GM21786 (cell line): Measurements from ENCODE around the gene ZFP36.
A peak's percentile ranks its signal among the peaks of the same experiment; 100 is the strongest.

Experiments used
- ATAC-seq: cut with Tn5 transposase; IDR thresholded peaks from one replicate; pipeline ENCODE4 v1.9.1; 2021; ENCODE audit not compliant: unreplicated experiment

ZFP36 gene

DNA sequence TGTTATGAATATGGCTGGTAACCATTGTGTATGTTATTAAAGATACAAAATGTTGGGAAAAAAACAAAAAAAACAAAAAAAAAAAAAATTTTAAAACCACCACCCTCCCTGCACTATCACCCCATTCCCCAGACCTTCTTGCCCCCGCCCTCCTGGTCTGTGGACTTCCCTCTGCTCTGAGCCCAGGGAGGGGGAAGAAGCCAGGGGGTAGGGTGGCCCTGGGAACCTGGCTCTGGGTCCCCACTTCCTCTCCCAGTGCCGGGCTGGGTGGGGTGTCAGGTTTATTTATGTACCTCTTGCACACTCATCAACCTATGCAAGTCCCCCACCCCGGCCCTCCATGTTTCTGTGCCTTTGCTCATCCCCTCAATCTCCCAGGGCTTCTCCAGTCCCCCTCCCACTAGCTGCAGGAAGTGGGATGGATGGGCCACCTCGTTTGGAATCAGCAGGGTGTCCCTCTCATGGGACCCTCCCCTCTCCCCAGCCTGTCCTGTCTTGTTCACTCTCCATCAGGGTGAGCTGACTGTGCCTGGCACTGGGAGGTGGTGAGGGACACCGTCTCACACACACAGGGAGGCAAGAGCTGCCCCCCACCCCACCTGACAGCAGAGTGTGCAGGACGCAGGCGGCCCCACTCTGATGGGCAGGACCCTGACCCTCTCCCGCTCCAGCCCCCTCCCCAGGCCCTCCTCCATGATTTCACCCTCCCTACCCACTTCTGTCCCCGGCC lies 21.6 kb upstream of the ZFP36 start:
- no peak for ATAC-seq

DNA sequence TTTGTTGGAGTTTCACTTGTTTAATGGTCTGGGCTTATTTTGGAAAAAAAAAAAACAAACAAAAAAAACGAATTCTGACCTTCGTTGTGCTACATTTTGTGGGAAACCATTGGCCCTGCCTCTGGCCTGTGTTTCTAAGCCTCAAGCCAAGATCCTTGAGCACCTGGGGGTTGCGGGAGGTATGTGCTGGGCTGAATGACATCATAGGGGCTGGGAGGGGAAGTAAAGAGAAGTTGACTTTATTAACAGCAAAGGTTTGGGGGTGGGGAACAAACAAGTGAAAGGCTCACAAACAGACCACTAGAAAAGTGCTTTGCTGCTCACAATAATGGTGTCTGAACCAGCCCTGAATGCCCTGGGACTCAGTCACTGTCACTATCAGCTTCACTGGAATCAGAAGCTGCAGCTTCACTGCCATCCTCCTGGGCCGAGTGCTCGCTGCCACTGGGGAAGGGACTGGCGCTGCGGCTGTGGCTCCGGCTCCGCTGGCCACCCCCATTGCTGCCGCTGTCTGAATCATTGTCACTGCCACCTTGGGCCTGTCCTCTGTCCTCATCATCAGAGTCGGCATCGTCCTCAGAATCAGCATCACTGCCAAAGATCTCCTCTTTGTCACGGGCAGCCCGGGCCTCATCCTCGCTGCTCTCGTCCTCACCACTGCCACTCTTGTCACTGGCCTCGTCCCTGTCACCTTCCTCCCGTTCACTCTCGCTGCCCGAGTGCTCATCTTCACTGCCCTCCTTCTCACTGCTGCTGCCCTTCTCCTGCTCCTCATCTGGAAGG lies 20.8 kb upstream of the ZFP36 start:
- ATAC-seq: no peak

DNA sequence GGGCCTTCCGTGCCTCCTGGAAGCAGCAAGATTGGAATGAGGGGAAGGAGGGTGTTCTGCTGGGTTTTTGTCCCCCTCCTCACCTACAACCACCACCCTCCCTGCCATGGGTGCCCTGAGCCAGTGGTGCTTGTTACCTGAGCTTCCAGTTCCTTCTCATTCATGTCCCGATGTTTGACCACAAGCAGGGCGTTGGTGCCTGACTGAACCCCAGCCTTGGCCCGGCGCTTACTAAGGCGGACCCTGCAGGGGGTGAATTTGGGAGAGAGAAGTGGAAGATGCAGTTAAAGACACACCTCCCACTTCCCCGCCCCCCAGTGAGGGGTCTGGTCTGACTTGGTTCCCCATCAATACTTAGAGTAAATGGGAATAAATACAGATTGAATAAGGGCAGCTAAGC lies 20.1 kb upstream of the ZFP36 start:
- no peak for ATAC-seq

DNA sequence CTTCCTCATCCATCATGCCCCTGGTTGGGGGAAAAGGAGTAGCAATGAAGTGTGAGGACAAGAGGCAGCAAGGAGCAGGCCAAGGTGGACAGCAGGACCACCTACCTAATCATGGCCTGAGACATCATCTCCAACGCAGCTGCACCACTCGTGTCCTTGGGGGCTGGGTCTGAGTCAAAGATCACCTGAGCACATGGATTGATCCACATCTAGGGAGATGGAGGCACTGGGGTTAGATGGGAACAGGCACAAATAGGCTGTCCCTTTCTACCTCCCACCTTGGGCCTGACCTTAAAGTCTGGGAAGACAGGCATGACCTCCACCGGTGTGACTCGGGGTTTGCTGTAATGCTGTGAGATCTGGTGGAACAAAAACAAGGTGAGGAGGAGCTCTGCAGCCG lies 18.0 kb upstream of the ZFP36 start:
- ATAC-seq: no peak

DNA sequence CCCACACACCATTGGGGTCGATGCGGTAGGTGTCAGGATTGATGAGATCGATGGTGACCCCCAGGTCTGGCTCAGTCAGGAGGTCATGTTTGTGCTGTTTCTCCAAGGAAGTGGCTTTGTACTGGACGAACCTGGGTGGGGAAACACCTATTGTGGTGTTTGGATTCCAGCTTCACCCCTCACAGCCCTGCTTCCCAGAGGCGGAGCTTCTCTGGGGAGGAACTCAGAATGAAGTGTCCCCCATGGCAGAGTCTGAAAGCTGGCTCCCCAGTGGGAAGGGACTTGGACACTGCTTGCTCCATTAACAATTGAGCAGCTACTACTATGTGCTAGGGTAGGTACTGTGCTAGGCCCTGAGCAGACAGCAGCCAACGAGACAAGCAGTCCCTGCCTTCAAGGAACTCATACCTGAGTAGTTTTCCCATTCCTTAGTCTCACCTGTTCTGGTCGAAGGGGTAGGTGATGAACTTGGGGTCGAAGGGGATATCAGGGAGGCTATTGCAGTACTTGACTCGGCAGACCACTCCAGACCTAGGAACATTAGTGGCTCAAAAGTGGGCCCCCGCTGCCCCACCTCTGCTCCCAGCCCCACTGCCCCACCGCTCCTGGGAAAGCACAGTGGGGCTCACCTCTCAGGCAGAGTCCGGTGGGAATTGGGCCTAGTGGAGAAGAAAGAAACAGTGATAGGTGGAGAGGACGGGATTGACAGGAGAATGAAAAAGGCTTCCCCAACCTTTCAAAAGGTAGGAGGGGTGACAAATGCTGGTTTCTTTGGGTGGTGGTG lies 16.8 kb upstream of the ZFP36 start:
- no peak for ATAC-seq

DNA sequence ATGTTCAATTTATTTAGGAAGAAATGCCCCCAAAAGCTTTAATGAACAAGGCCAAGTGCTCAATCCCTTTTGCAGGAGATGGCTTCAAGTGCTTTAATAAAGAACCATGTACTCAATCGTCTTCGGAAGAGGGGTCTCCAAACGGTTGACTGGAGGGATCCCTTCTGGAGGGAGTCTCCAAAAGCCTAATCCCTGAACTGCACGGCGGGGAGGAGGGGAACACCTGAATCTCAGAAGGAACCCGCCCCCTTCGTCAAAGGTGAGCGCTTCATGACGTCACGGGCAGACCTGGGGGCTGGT lies 16.2 kb upstream of the ZFP36 start:
- ATAC-seq: no peak

DNA sequence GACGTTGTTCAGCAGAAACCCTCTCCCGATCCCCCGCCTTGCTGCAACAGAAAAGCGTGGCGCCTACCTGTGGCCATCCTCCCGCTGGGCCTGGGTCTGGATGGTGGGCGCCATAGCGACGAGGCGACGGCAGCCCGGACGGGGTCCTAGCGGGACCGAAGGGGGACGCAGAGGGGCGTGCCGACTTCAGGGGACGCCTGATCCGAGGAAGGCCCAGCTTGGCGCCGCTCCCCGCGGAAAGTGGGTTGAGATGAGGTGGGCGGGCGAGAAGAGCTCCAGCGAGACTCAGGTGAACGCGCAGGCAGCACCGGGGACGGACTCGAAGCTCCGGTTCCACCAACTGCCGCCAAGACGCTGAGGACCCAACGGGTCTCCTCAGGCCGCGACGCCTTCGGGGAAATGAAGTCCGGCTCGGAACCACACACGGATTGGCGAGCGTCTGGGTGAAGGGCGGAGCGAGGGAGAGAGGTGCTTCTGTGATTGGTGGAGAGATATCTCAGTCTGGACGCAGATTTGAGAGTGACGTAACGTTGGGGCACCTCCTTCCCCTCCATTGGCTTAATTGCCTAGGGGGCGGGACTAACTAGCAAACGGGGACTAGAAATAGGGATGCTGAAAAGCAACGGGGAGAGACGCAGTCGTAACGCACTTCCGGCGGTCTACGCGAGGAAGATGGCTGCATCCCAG lies 15.8 kb upstream of the ZFP36 start, which contains the start of the genes MED29 and PAF1:
MED29 (plus strand) TSS at position 628 of the 687 bp plus-strand sequence; CDS start at position 673, 45 bp downstream.
PAF1 (minus strand) TSS at position 356 of the 687 bp plus-strand sequence; CDS start at position 114, 242 bp downstream.
- ATAC-seq: peak; percentile 93

DNA sequence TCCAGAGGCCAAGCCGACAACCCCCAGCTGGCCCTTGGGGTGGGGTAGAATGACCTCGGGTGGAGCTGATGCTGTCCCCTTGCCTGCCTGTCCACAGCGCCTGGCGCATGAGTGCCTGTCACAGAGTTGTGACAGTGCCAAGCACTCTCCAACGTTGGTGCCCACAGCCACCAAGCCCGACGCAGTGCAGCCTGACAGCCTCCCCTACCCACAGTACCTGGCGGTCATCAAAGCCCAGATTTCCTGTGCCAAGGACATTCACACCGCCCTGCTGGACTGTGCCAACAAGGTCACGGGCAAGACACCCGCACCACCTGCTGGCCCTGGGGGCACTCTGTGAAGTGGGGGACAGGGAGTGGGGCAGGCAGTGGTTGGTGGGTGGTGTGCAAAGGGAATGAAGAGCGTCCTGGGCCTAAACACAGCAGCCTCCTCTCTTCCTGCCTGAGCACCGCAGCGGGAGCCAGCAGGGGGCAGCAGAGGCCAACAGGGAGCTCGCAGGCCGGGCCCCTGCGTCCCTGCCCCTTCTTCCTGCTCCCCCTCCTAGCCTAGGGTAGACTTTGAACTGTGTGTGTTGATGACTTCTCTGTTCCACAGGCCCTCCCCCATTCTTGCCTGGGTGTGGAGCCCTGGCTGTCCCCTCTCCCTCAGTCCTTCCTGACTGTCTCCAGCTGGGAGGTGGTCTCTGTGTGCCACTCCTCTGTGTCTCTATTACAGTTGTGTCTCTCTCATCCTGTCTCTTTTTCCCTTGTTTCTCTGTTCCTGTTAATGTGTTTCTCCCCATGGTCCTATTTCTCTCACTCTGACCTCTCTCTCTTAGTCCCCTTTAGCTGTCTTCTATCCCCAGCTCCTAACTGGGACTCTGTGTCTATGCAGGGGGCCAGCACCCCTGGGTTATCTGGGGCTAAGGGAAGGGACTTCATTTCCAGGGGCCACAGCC lies 9.0 kb upstream of the ZFP36 start:
- peak; percentile 29 for ATAC-seq

DNA sequence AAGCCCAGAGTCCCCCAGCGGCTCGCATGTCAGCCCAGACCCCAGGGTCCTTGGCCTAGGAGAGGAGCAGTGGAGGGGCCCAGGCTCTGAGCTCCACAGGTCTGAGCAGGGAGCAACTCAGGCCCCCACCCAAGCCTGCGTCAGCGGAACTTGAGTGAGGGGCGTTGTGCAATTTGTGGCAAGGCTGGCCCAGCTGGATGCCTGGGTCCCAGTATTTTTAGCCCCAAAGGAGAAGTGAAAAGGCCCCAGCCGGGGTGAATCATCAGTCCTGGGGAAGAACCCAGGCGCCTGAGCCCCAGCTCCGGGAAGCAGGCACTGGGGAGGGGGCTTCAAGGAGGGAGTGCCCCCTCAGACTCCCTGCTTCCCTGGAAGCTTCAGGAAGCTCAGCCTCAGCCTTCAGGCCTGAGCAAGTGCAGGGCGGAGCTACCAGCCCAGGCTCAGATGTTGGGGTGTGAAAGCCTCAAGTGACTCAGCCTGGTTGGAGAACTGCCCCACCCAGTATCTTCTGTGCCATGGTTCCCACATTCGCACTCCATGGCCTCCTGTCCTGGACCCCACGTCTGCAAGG lies 8.3 kb upstream of the ZFP36 start:
- no peak for ATAC-seq

DNA sequence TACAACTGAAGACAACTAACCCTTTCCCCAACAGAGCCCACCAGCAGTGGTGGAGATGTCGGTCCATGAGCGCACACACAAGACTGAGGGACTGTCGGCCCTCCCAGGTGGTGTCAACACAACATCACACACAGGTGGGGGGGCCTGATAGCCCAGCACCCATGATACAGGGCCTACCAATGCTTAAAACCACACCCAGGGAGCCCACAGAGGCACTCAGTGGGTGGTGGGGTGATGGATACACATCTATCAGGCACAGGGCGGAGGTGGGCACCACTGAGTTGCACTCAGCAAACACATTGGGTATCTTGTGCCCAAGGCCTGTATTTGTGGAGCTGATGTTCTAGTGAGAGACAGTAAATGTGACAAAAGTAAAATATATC lies 7.0 kb upstream of the ZFP36 start:
- no peak for ATAC-seq

DNA sequence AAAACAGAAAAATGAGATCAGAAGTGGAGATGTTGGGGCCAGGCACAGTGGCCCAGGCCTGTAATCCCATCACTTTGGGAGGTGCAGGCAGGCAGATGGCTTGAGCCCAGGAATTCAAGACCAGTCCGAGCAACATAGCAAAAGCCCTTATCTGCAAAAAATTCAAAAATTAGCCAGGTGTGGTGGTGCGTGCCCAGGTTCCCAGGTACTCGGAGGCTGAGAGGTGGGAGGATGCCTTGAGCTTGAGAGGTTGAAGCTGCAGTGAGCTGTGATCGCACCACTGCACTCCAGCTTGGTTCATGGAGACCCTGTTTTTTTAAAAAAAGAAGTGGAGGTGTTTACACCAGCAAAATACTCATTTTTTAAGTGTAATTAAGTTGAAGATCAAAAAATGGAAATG lies 6.6 kb upstream of the ZFP36 start:
- no peak for ATAC-seq

DNA sequence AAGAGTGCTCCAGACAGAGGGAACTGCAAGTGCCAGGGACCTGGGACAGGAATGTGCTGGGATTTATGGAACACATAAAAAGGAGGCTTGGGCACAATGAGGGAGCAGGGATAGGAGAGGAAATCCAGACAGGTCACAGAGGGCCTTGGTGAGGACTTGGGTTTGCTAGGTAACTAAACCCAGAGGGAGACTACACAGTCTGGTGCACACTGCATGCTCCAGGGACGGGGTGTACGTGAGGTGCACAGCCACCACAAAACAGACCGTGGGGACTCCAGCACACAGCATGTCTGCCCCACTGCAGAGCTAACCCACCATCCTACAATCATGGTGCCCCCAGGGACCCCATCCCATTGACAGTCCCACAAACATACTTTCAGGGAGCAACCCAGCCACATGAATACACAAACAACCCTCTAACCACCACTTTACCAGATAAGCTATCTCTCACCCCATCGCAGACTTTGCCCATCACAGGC lies 5.5 kb upstream of the ZFP36 start:
- ATAC-seq: no peak

DNA sequence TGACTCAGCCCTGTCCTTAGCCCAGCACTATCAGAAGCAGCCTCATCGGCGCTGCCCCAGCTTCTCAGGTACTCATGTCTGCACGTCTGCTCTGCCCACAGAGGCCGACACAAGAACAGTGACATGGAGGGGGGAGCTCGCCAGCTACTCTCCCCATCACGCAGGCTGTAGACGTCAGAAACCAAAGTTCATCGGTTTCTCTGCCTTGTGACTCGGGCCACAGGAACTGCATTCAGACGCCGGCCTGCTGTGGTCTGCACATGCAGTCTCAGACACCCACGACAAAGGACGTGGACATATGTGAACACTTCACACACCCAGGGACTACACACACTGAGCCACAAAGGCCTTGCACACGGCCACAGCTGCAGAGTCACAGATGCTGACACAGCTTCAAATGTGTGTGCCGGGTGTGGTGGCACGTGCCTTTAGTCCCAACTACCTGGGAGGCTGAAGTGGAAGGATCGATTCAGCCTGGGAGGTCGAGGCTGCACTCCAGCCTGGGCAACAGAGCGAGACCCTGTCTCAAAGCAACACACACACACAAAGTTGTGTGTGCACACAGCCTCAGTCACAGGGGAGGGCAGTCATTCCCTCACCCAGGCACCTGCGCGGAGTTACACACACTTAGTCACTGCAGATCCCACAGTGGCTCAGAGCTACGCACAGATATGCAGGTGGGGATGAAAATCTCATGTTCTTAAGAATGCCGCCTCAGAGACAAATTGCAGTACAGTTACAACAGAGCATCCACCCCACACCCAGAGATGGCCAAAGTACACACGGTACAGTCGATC lies 4.9 kb upstream of the ZFP36 start:
- no peak for ATAC-seq

DNA sequence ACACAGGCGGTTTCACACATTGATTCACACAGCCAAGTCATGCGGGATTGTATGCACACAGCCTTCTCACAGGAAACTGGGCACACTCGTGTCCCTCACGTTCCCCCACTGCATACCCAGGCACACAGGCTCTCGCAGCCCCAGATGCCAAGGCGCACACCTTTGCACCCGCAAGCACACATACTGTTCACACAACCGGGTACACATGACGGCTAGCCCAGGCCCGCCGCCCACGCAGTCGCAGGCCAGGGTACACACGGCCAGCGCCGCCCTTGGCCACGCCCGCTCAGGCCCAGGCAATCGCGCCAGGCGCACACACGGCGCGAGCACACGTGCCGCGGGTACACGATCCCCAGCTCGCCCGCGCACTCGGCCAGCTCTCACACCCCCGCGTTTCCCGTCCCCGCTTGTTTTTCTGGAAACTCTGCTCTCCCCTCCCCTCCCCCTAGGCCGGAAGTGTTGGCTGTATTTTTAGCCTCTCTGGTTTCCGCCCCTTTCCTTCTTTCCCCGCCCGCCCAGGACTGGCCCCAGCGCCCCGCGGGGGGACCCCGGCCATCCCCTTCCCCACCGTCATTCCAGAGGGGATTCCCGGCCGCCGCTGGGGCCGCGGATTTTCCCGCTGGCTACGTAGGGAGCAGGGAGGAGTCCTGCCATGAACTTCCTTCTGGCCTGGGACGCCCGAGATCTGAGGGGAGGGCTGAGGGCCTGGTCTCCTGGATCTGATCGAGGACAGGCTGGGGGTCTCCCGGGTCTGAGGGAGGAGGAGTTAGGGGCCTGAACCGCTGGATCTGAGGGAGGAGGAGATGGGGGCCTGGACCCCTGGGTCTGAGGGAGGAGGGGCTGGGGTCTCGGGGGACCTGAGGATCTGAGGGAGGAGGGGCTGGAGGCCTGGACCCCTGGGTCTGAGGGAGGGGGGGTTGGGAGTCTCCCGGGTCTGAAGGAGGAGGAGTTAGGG lies 4.0 kb upstream of the ZFP36 start:
- no peak for ATAC-seq

DNA sequence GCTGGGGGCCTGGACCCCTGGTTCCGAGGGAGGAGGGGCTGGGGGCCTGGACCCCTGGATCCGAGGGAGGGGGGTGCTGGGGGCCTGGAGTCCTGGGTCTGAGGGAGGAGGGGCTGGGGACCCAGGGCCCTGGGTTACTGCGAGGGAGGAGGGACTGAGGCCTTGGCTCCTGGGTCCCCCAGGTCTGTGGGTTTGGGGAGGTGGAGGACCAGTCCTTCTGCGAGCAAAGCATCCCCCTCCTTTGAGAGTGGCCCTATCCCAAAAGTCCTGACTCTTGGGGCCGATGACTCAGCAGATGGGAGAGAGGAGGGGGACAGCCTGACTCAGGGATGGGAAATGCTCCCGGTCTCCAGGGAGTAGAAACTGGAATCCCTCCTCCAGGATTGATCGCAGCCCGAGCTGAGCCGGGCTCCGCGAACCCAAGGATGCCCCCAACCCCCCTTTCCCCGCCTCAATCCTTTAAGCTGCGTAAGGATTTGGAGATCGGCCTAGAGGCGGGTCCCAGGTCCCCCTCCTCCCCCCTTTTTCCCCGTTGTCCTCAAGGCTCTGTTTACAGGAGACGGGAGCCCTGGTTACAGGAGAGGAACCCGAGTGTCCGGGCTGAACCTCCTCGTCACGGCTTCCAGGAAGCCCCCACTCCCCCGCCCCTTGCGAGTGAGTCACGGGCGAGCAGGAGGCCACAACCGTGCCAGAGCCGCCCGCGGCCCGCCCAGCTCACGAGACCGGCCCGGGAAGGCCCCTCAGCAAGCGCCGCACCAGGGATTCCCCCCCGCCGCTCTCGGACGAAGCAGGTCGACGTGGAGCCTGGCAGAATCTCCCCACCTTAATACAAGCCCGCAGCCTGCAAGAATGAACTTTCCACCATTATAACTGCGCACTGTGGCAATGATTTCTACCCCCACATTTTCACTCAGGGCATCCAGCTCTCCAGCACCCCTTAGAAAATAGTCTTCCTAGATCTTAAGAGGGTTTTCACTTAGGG lies 3.0 kb upstream of the ZFP36 start:
- ATAC-seq: peak; percentile 22

DNA sequence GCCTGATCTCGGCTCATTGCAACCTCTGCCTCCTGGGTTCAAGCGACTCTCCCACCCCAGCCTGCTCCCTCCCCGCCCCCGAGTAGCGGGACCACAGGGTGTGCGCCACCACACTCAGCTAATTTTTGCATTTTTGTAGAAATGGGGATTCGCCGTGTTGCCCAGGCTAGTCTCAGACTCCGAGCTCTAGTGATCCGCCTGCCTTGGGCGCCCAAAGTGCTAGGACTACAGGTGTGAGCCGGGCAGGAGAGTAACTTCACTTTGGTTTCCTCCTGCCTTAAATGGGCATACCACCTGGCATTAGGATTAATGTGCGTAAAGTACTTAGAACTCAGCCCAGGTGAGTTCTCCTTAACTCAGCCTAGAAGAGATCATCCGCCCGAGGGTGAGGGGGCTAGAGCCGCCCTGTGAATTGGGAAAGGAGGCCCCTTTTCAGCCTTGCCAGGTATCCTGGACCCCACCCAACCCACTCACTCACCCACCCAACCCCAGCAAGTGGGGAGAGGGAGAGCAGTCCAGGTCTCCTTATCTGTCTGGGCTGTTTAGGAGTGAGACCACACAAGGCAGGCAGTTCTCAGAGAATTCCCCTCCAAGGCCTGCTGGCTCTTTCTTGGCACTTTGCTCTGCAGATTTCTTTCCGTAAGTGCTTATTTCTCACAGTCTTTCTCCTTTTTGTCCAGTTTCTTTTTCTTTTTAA lies 1.2 kb upstream of the ZFP36 start:
- no peak for ATAC-seq
